Tibial nerve (tissue), 4 donors: ENCODE measurements around the gene LRRN2. TPM values are rescaled to one million over a fixed set of nuclear protein-coding genes. Genes with fewer than 3 reads are reported as not detected.

Experiments
- DNase-seq, 2 donors: peaks; one replicate each; pipeline ENCODE4 v3.0.0-alpha.2; 2019; ENCODE audit warnings: low spot score in 2 of 2
- H3K27ac ChIP-seq, 4 donors: fragments of 200-600 bp; sonication (generic) in 3 of 4; one replicate each; pipeline ENCODE4 v1.5.1; 2017 to 2019; ENCODE audit warnings: mild to moderate bottlenecking in 1 of 4
- H3K27me3 ChIP-seq, 2 donors: fragments of 200-600 bp; sonication (generic) in 1 of 2; one replicate each; pipeline versions ENCODE4 v1.5.1 to v1.6.0; 2017 to 2019
- H3K36me3 ChIP-seq, 3 donors: fragments of 200-600 bp; sonication (generic); one replicate each; pipeline ENCODE4 v1.5.1; 2018 to 2019
- H3K4me1 ChIP-seq, 4 donors: fragments of 200-600 bp; sonication (generic) in 3 of 4; one replicate each; pipeline ENCODE4 v1.5.1; 2017 to 2019
- H3K4me3 ChIP-seq, 4 donors: fragments of 200-600 bp; sonication (generic) in 3 of 4; one replicate each; pipeline ENCODE4 v1.5.1; 2017 to 2019; ENCODE audit warnings: mild to moderate bottlenecking in 1 of 4, moderate library complexity in 1 of 4
- H3K9me3 ChIP-seq, 4 donors: fragments of 200-600 bp; sonication (generic) in 3 of 4; one replicate each; pipeline ENCODE4 v1.5.1; 2017 to 2019
- CTCF ChIP-seq, 5 experiments: fragments of 200-600 bp in 3 of 5; fragments of 450-650 bp in 2 of 5; sonication (generic) in 3 of 5; IDR thresholded peaks; one replicate each; pipeline ENCODE4 v1.5.1; 2016 to 2019; ENCODE audit warnings: antibody characterized with exemption in 5 of 5, mild to moderate bottlenecking in 3 of 5, moderate library complexity in 2 of 5
- EP300 ChIP-seq, 2 donors: sonication (generic); formaldehyde crosslinking; IDR thresholded peaks; one replicate each; pipeline ENCODE4 v1.6.1; 2017; ENCODE audit warnings: antibody characterized with exemption in 2 of 2, mild to moderate bottlenecking in 1 of 2
- POLR2A ChIP-seq, 2 donors: fragments of 450-650 bp; IDR thresholded peaks; one replicate each; pipeline ENCODE4 v1.6.1; 2017; ENCODE audit warnings: antibody characterized with exemption in 2 of 2, mild to moderate bottlenecking in 2 of 2, moderate library complexity in 2 of 2
- WGBS, 2 donors: methylation state at CpG; one replicate each; pipeline ENCODE4 v1.1.5; 2018; 5-methylcytosine and 5-hydroxymethylcytosine counted together
- total RNA-seq, 4 donors: library from RNA; depleted of rRNA; stranded (reverse); fragments of >200 nt; gene quantifications; one replicate each; pipeline ENCODE4 v1.1.0, GENCODE V29; 2016

Gene LRRN2
- total RNA-seq, 4 donors from 2014 or later: 3.6 to 22.9 (median 14.5) TPM

GRCh38 chr1:204649721-204650521 is 35.6 kb downstream of the LRRN2 start:
- WGBS, 2 donors: 77 to 83% methylated on average over 6 of the region's 6 CpGs
- no peak overlapping the region for H3K4me3 ChIP-seq
- peaks cover 0 to 17% of the 10 kb centered on the region in 2 donors for H3K27me3 ChIP-seq
- H3K9me3 ChIP-seq: no peaks in the 10 kb centered on the region
- no peak overlapping the region for H3K27ac ChIP-seq
- peaks cover 0 to 4% (median 0%) of the 10 kb centered on the region in 4 donors for H3K4me1 ChIP-seq
- no peak for DNase-seq
- H3K36me3 ChIP-seq: no peaks in the 10 kb centered on the region
- TF ChIP-seq CTCF (IDR thresholded peaks at IDR 0.05): no peak
- TF ChIP-seq EP300 (IDR thresholded peaks at IDR 0.05): no peak

- Histone ChIP-seq H3K27ac (no peak overlapping the region), H3K4me3 (no peak overlapping the region), H3K4me1 (peaks cover 0 to 4% (median 0%) of the 10 kb centered on the region in 4 donors), H3K27me3 (peaks cover 0 to 17% of the 10 kb centered on the region in 2 donors), H3K9me3 (no peaks in the 10 kb centered on the region), H3K36me3 (no peaks in the 10 kb centered on the region)
- no peak for TF ChIP-seq CTCF (IDR thresholded peaks at IDR 0.05)
- TF ChIP-seq EP300 (IDR thresholded peaks at IDR 0.05): no peak
- no peak for TF ChIP-seq POLR2A (IDR thresholded peaks at IDR 0.05)
- 90 to 98% methylated on average over 4 of the region's 4 CpGs for WGBS, 2 donors
- DNase-seq: no peak
These were observed 37.0 kb downstream of the LRRN2 start for GRCh38 chr1:204648576-204648975.

GRCh38 chr1:204647805-204648153 is 37.8 kb downstream of the LRRN2 start:
- H3K27ac ChIP-seq: no peak overlapping the region
- H3K36me3 ChIP-seq: no peaks in the 10 kb centered on the region
- DNase-seq: no peak
- TF ChIP-seq EP300 (IDR thresholded peaks at IDR 0.05) (no peak), CTCF (IDR thresholded peaks at IDR 0.05) (no peak)
- H3K4me3 ChIP-seq: no peak overlapping the region
- H3K9me3 ChIP-seq: no peaks in the 10 kb centered on the region
- H3K4me1 ChIP-seq: peaks cover 0 to 4% (median 0%) of the 10 kb centered on the region in 4 donors
- H3K27me3 ChIP-seq: peaks cover 0 to 15% of the 10 kb centered on the region in 2 donors

GRCh38 chr1:204647114-204647804 is 38.3 kb downstream of the LRRN2 start:
- peaks cover 0 to 10% of the 10 kb centered on the region in 2 donors for H3K27me3 ChIP-seq
- DNase-seq: no peak
- H3K9me3 ChIP-seq: no peaks in the 10 kb centered on the region
- no peak for TF ChIP-seq EP300 (IDR thresholded peaks at IDR 0.05)
- no peak for TF ChIP-seq POLR2A (IDR thresholded peaks at IDR 0.05)
- TF ChIP-seq CTCF (IDR thresholded peaks at IDR 0.05): no peak
- 13% methylated on average over 2 of the region's 2 CpGs for WGBS, 2 donors
- H3K36me3 ChIP-seq: no peaks in the 10 kb centered on the region
- no peak overlapping the region for H3K4me3 ChIP-seq
- peaks cover 0 to 4% (median 0%) of the 10 kb centered on the region in 4 donors for H3K4me1 ChIP-seq
- H3K27ac ChIP-seq: no peak overlapping the region

DNA sequence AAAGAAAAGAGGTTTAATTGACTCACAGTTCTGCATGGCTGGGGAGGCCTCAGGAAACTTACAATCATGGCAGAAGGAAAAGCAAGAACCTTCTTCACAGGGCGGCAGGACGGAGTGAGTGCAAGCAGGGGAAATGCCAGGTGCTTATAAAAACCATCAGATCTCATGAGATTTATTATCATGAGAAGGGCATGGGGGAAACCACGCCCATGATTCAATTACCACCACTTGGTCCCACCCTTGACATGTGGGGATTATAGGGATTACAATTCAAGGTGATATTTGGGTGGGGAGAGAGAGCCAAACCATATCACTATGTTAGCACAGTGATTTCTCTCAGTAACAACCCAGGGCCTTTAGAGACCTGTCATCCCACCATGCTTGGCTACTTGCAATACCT is 39.9 kb downstream of the LRRN2 start:
- Histone ChIP-seq H3K9me3 (no peaks in the 10 kb centered on the region), H3K27me3 (no peaks in the 10 kb centered on the region), H3K27ac (no peak overlapping the region), H3K4me1 (no peaks in the 10 kb centered on the region), H3K4me3 (no peak overlapping the region), H3K36me3 (no peaks in the 10 kb centered on the region)
- DNase-seq: no peak
- 84 to 85% methylated on average over 3 of the region's 3 CpGs for WGBS, 2 donors
- TF ChIP-seq EP300 (IDR thresholded peaks at IDR 0.05) (no peak), POLR2A (IDR thresholded peaks at IDR 0.05) (no peak), CTCF (IDR thresholded peaks at IDR 0.05) (no peak)
